Measurements from ENCODE around the gene STARD3NL. TPM values are rescaled to one million over a fixed set of nuclear protein-coding genes. Genes with fewer than 3 reads are reported as not detected.

The STARD3NL gene
- total and polyA plus RNA-seq, 2 of the 13 experiments (the other 11 are each of a cell fraction or from before 2014, with no cell fraction given) = 37.3 to 42.3 TPM

GRCh38 chr7:38178004-38178694 is at the start of gene STARD3NL (continued):
- TF ChIP-seq ZNF142 (CRISPR knock-in tag; IDR thresholded peaks at IDR 0.05) = no peak
- no peak for TF ChIP-seq RNF219 (CRISPR knock-in tag; IDR thresholded peaks at IDR 0.05)
- peak; percentile 20; the same call in 1 of the 2 replicates for TF ChIP-seq ZNF124 (CRISPR knock-in tag; IDR thresholded peaks at IDR 0.05)
- TF ChIP-seq CHCHD3 (CRISPR knock-in tag; IDR thresholded peaks at IDR 0.05) = no peak
- TF ChIP-seq MATR3 (CRISPR knock-in tag; IDR thresholded peaks at IDR 0.05) = no peak
- no peak for TF ChIP-seq ZNF530 (CRISPR knock-in tag; IDR thresholded peaks at IDR 0.05; ENCODE audit: low read depth)
- no peak for TF ChIP-seq ZNF737 (CRISPR knock-in tag; IDR thresholded peaks at IDR 0.05; ENCODE audit: borderline replicate concordance)
- no peak for TF ChIP-seq SMYD3 (CRISPR knock-in tag; IDR thresholded peaks at IDR 0.05)
- peak; percentile 83; the same call in 1 of the 2 replicates for TF ChIP-seq ZNF34 (CRISPR knock-in tag; IDR thresholded peaks at IDR 0.05; ENCODE audit: borderline replicate concordance)
- TF ChIP-seq RFX1 (IDR thresholded peaks at IDR 0.05) = no peak
- TF ChIP-seq GTF2F1 (IDR thresholded peaks at IDR 0.05; ENCODE audit: low read length) = no peak
- peak; percentile 77; the same call in 1 of the 2 replicates for TF ChIP-seq ZSCAN31 (CRISPR knock-in tag; IDR thresholded peaks at IDR 0.05; ENCODE audit: low read depth)
- TF ChIP-seq ZNF770 (CRISPR knock-in tag; IDR thresholded peaks at IDR 0.05) = peak; percentile 15; the same call in 1 of the 2 replicates
- TF ChIP-seq FOXO4 (CRISPR knock-in tag; conservative IDR thresholded peaks at IDR 0.05) = no peak
- peak; percentile 55; the same call in 1 of the 2 replicates for TF ChIP-seq TAF1 (CRISPR knock-in tag; IDR thresholded peaks at IDR 0.05)
- no peak for TF ChIP-seq ZFP36L2 (CRISPR knock-in tag; IDR thresholded peaks at IDR 0.05)
- TF ChIP-seq DBP (CRISPR knock-in tag; IDR thresholded peaks at IDR 0.05; ENCODE audit: not compliant biosample characterization) = no peak
